Activated CD4-positive, CD25-positive, alpha-beta regulatory T cell treated with anti-CD3 and anti-CD28 coated beads, Interleukin-2, amount 50 U/mL, for 72 hours (primary cell): ENCODE data around the gene SH2D5.
A peak's percentile ranks its signal among the peaks of the same experiment; 100 is the strongest.

Experiments used
- DNase-seq: peaks from one replicate; pipeline ENCODE4 v3.0.0; 2021

SH2D5 gene

DNA sequence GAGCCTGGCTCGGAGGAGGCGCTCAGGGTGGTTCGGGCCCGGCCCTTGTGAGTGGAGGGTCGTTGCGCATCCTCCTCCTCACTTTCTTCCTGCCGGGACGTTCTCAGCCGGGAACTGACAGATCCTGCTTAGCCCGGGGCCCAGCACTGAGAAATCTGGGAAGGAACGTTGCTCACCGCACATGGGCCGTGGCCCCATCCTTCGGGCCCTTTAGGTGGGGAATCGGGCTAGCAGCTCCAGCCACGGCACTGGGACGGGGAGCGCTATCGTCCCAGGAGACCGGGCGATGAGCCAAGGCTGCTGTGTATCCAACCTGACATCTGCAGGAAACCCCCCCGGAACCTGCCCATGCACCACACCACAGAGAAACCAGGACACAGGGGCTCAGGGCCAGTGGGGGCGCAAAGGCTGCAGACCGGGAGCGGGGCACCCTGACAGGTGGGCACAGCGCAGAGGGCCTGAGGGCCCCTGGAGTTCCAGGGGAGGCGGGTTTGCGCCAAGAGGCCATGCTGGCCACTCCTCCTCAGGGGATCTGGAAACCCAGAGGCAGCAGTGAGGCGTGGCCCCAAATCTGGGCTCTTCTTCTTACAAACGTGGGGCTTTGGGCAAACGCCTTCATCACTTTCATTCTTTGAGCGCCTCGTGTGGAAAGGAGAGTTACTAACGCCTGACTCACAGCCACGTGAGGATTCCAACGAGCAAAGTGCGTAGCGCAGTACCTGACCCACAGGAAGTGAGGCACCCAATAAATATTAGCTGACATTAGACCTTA, at the start of gene SH2D5:
SH2D5 (minus strand) TSS at position 116 of the 772 bp plus-strand sequence. CDS start 4,659 bp downstream, outside the sequence.
- peak; percentile 60 for DNase-seq

DNA sequence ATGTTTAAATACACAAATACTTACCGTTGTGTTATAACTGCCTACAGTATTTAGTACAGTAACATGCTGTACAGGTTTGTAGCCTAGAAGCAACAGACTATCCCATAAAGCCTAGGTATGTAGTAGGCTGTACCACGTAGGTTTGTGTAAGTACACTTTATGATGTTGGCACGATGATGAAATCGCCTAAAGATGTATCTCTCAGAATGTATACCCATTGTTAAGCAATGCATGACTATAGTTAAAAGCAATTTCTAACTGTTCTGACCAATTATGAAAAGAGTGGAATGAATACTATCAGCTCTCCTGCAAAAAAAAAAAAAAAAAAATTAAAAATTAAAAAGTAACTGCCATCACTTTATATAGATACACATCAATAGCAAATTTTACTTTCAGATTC, 43.2 kb upstream of the SH2D5 start:
- DNase-seq: no peak

GRCh38 chr1:20771780-20772179, 39.3 kb upstream of the SH2D5 start:
- DNase-seq: no peak

DNA sequence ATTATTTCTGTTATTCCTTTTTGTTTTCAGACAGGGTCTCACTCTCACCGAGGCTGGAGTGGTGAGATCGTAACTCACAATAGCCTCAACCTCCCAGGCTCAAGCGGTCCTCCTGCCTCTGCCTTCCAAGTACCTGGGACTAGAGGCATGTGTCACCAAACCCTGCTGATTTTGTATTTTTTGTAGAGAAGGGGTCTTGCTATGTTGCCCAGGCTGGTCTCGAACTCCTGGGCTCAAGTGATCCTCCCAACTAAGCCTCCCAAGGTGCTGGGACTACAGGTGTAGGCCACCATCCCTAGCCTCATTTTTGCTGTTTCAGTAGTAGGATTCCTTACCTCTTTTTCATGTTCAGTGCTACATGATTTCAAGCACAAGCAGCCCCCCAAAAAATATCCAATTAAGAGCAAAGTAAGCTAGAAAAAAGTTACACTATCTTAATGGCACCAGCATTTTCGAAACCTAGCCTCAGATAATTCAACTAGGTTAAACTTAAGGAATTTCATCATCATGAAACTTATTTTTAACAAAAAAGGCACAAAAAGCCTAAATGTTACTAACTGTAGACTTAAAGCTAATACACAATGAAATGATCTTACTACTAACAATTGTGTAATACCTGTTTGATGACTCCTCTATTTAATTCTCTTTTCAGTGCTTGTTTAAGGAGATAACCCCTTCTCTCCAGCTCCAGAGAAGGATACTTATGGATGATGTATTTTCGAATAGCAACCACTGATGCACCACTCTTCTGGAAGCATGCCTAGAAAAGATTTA, 38.0 kb upstream of the SH2D5 start:
- DNase-seq: no peak

DNA sequence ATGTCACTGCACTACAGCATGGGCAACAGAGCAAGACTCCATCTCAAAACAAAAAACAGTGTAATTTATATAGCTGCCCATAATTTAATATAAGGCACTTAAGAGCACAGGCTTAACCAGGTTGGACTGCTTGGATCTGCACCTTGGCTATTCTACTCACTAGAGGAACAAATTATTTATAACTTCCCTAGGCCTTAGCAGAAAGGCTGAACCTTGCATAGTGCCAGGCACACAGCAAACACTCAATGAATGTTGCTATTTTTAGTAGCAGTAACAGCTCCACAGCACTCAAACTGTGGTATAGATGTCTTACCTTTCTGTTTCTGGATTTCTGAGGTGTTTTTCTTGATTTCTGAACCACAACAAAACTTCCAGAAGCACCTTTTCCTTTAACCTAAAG, 34.8 kb upstream of the SH2D5 start:
- DNase-seq: no peak

- no peak for DNase-seq
Measured at GRCh38 chr1:20763417-20763816, 30.9 kb upstream of the SH2D5 start.

- DNase-seq: no peak
Measured at GRCh38 chr1:20760322-20760721, 27.8 kb upstream of the SH2D5 start.

- DNase-seq: no peak
Measured at GRCh38 chr1:20753589-20753988, 21.1 kb upstream of the SH2D5 start.

DNA sequence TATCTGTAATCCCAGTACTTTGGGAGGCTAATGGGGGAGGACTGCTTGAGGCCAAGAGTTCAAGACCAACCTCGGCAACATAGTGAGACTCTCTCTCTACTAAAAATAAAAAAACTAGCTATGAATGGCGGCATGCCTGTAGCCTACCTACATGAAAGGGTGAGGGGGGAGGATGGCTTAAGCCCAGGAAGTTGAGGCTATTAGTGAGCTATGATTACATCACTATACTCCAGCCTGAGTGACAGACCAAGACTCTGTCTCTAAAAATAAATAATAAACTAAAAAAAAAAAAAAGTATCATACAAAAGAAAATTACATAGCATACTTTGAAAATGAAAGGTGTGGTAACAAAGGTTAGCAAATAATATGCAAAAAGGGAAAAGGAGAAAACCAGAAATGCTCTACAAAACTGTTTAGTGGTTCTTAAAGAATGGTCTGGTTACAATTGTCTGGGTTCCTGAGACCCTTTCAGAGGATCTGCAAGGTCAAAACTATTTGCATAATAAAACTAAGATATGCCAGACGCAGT, 19.0 kb upstream of the SH2D5 start:
- DNase-seq: no peak

- no peak for DNase-seq
Measured at GRCh38 chr1:20742671-20743070, 10.2 kb upstream of the SH2D5 start.

GRCh38 chr1:20740781-20741180, 8.3 kb upstream of the SH2D5 start:
- DNase-seq: no peak

DNA sequence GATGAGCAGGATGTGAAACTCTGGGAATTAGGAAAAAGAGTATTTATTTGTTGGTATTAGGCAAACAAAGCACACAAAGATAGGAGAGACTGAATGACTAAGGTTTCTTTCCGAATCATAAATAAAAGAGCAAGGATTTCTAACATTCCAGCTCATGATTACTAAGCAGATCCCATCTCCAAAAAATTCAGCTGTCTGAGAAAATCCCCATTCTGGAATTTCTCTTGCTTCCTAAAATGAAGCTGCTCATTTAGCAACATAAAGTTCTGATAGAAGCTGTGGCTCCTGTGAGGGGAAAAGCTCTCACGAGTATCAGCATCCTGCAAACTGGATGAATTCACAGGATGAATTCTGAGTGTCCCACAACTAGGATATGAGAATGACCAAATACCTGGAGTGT, 6.7 kb upstream of the SH2D5 start:
- DNase-seq: no peak

DNA sequence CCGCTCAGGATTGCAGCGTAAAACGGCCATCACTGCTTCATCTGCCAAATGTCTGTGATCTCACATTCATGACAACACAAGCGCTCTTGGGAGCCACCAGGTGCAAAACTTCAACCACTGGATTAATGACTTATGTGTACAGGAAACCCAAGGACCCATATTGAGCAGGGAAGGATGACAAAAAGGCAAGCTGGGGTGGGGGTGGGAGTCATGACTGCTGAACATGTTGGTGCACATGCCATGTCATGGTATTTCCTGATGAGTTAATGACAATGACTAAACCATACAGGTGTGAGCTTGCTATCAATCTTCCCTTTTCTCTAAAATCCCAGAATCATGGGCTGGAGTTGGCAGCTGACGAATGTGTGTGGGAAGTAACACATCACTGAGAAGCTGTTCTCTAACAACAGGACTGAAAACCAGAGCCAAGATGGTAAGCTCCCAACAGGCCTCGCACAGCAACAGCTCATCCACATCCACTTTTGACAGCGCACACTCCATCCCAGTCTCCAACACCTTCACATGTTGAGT, 3.1 kb upstream of the SH2D5 start:
- no peak for DNase-seq

DNA sequence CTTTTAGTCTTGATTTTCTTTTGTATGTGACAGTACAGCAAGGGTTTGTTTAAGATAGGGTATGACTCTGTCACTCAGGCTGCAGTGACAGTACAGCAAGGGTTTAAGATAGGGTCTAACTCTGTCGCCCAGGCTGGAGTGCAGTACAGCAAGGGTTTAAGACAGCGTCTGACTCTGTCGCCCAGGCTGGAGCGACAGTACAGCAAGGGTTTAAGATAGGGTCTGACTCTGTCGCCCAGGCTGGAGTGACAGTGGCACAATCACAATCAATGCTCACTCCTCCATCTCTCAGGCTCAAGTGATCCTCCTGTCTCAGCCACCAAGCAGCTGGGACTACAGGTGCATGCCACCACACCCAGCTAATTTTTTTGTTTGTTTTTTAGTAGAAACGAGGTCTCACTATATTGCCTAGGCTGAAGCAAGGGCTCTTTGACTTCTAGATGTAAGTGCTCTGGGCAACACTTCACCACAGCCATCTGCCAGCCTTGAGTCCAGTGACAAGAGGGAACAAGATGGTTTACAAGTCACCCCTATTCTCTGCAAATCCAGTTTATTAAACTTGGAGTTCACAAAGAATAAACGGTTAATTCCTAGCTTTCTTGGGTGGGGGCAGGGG, 965 bp upstream of the SH2D5 start:
- DNase-seq: no peak

DNA sequence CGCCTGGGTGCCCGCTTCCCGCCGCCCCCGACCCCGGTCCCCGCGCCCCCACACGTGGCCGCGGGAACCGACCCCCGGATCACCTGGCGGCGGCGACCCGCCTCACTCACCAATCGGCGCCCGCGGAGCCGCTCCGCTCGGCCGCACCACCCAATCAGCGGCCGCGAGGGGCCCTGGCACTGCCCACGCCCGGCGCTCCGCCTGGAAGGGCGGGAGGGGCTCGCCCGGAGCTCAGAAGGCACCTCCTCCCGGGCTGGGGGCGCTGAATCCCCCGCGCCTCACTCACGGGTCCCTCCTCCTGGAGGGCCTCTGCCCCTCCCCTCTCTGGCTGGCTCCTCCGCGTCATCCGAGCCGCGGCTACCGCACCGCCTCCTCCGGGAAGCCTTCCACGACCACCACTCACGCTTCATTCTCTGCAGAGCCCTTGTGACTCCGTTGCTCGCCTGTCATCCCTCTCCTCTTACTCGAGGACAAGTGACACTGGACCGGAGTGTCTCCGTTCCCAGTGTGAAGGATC, 374 bp downstream of the SH2D5 start:
- no peak for DNase-seq

DNA sequence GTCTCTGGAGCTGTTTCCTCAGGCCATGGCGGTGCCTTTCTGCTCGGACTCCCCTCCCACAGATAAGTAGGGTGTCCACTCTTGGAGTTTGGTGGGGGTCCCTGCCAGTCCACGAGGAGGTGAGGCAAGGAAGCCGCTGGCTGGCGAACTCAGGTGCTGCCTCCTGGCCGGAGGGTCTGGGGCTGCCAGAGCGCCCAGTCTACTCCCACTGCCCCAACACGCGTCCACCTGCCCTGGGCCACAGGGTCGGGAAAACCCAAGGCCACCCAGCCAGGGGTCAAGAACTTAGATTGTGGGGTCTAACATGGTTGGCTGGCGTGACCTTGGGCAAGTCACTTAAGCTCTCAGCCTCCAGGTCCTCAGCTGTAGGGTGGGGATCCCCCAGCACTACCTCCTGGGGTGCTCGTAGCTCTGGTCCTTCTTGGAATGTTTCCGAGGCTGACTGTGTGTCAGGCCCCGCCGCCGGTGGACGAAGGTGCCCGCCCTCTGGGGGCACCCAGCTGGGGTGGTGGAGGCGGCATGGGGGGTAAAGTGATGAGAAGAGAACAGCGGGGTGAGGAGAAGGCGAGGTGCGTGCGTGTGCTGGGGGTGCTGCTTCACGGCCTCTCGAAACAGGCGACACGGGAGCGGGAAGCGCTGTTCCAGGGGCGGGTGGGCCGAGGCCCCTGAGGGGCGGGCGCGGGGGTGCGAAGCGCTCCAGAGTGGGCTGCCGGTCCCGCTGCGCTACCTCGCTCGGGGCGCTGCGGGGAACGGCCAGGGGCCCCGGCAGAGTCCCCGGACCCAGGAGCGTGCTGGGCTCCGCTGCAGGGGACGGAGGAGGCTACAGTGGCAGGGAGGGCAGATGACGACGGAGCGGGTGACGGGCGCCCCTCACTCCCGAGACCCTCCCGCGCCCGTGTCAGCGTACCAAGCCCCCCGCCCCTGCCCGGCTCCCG, 1.2 kb downstream of the SH2D5 start:
- no peak for DNase-seq

GRCh38 chr1:20730690-20731056, 1.8 kb downstream of the SH2D5 start:
- DNase-seq: no peak

- DNase-seq: no peak
Measured at GRCh38 chr1:20729990-20730689, 2.4 kb downstream of the SH2D5 start.

DNA sequence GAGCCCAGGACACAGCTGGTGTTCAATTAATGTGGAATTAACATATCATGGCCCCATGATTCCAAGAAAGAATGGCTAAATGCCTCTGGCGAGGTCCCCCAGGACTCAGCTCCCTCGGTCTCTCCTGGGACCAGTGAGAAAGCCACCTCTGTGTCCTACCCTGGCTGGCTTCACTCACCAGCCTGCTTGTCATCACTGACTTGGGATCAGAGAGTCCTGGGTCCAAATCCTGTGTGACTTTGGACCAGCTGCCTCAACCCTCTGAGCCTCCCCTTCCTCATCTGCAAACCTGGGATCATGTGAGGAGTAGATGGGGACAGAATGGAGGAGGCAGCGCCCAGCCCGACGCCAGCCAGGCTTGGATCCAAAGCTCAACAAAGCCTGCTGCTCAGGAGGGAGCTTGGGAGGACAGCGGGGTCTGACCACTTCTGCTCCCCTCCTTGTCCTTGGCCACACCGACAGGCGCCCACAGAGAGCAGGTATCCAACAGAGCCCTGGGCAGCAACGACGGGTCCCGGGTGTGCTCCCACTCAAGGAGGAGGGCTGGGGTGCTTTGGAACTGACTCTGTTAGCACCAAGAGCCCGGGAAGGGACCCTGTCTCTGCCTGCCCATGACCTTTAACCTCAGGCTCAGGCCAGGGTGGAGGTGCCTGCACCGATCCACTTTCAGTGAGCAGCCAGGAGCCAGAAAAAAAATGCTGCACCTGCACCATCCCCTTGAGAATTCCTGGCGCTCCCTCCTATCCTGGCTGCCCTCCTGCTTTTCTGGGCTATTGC, 3.2 kb downstream of the SH2D5 start:
- DNase-seq: no peak

DNA sequence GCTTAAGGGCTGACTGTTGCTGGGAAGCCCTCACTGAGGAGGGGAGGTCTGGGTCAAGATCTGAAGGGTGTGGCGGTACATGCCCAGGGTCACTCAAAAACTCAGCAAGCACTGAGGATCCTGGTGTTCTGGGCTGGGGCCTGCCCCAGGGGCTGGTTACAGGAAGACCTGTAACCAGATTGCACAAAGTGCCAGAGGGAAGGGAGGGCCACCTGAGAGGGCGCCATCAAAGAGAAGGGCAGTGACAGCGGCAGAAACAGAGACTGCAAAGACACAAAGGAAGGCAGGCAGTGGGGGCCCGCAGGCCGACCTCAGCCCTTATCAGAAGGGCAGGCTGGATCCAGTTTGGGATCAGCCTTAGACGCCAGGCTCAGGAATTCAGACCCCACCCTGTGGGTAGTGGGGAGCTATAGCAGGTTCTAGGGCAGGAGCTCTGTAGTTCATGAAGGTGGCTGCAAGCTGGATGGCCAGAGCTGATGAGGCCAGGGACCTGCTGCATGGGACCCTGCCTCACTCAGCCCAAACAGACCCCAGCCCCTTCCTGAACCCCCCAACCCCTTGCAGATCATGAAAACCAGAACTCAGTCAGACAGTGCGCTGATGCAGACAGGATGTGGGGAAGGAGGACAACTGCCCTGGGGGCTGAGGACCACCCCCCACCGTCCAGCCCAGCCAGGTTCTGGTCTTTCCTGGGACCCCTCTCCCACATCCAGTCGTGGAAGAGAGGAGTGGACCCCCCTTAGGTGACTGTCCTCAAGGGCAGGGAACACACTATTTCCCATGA, 3.9 kb downstream of the SH2D5 start:
- DNase-seq: no peak
